ENCODE results near the gene SIM2.

DNA sequence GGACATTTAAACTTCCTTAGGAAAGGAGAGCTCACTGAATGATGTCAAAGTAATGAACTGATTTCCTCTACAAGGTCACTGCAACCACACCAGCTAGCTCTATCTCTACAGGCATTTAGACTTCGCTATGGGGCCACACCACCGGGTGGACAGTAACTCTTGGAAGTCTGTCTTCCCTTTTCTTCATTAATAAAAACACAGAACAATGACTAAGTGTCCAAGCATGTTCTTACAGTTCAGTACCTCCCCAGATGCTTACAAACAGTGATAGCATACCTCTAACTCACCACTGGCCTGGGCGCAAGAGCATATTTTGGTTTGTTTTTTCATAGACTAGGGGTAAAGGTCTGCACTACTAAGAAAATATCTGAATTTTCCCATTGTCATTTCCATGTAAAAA is 54.6 kb downstream of the SIM2 start:
- TF ChIP-seq POLR2A (IDR thresholded peaks at IDR 0.05) (no peak), POLR2AphosphoS5 (IDR thresholded peaks at IDR 0.05) (no peak), EP300 (IDR thresholded peaks at IDR 0.05) (no peak)
- TF ChIP-seq, protein P1, sequence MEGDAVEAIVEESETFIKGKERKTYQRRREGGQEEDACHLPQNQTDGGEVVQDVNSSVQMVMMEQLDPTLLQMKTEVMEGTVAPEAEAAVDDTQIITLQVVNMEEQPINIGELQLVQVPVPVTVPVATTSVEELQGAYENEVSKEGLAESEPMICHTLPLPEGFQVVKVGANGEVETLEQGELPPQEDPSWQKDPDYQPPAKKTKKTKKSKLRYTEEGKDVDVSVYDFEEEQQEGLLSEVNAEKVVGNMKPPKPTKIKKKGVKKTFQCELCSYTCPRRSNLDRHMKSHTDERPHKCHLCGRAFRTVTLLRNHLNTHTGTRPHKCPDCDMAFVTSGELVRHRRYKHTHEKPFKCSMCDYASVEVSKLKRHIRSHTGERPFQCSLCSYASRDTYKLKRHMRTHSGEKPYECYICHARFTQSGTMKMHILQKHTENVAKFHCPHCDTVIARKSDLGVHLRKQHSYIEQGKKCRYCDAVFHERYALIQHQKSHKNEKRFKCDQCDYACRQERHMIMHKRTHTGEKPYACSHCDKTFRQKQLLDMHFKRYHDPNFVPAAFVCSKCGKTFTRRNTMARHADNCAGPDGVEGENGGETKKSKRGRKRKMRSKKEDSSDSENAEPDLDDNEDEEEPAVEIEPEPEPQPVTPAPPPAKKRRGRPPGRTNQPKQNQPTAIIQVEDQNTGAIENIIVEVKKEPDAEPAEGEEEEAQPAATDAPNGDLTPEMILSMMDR (IDR thresholded peaks at IDR 0.05) = no peak

All from gastroesophageal sphincter (tissue), 3 donors.